SW480 (cell line): ENCODE results near the gene PMP22.
"Not testable (repeated sequence)": the region's sequence is repeated elsewhere in the genome, so short reads cannot be mapped to it uniquely, and the experiment has no call there.

Source experiments
- DNase-seq: peaks from one replicate; pipeline ENCODE4 v3.0.0-alpha.2; 2016; ENCODE audit warnings: low spot score

The PMP22 gene

DNA sequence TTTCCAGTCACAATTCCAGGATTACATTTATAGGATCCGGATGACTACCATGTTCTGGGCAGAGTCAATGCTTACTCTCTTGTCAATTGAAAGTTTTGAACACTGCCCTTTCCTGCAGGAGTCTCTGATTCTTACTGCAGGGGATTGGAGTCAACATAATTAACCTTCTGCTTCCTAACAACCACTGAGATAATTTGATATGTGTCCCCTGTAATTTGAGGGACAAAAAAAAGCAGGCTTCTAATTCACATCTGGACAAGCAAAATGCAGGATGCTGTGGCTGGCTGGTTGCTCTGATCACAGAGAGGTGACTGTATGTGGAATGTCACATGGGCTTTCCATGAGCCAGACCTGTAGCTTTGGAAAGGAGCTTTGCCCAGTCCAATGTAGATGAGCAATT is 54.9 kb downstream of the PMP22 start:
- DNase-seq, result no peak

DNA sequence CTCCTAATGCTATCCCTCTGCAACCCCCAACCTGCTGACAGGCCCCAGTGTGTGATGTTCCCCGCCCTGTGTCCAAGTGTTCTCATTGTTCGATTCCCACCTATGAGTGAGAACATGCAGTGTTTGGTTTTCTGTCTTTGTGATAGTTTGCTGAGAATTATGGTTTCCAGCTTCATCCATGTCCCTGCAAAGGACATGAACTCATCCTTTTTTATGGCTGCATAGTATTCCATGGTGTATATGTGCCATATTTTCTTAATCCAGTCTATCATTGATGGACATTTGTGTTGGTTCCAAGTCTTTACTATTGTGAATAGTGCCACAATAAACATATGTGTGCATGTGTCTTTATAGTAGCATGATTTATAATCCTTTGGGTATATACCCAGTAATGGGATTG is 62.1 kb downstream of the PMP22 start:
- DNase-seq, result not testable (repeated sequence)

DNA sequence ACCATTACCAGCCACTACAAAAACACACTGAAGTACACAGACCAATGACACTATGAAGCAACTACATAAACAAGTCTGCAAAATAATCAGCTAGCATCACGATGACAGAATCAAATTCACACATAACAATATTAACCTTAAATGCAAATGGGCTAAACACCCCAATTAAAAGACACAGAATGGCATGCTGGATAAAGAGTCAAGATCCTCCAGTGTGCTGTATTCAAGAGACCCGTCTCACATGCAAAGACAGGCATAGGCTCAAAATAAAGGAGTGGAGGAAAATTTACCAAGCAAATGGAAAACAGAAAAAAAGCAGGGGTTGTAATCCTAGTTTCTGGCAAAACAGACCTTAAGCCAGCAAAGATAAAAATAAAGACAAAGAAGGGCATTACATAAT is 64.6 kb downstream of the PMP22 start:
- not testable (repeated sequence) for DNase-seq

DNA sequence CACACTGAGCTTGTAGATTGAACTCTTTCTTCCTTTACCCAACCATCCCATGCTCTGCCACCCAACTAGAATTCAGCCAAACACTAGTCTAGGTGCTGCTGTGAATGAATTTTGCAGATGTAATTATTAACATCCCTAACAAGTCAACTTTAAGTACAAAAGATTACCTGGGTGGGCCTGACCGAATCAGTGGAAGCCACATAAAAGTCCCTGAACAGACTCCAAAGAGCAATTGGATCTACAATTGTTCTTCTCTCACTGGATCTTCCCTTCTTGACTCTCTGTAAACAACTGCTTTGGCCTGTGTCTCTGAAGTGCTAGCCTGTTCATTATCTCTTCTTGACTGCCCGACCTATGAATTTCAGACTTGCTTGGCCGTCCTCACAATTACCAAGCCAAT is 67.9 kb downstream of the PMP22 start:
- DNase-seq, result no peak

DNA sequence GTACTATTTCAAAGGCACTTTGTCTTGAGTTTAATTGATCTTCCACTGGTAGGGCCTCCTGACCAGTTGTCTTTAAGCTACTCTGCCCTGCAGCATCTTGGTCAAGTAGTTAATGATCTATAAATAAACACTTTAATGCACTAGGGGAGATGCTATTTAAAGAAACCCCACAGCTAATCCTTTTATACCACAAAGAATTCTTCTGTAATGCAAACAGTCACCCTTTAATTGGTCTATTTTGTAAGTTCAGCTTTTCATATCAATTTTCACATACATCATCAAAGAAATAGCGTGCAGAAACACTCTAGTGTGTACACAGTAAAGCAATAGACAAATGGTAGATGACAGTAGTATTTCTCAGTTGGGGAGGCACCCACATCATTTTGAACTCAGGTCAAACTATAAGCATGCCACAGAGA is 70.3 kb downstream of the PMP22 start:
- DNase-seq, result no peak

DNA sequence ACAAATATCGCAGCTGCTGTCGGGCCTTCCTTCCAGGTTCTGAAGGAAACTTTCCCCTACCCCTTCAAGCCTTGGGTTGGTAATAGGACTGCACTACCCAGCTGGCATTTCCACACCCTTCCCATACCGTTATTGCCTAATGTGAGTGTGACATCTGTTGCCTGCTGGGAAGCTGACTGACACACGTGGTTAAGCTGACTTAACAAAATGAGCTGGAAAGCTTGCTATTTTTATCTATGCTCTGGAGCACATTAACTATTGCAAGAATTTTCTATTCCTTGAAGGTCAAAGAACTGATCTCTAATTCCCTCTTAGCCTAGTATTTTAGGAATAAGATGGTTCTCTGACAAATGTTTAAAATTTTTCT is 79.5 kb downstream of the PMP22 start:
- no peak for DNase-seq

DNA sequence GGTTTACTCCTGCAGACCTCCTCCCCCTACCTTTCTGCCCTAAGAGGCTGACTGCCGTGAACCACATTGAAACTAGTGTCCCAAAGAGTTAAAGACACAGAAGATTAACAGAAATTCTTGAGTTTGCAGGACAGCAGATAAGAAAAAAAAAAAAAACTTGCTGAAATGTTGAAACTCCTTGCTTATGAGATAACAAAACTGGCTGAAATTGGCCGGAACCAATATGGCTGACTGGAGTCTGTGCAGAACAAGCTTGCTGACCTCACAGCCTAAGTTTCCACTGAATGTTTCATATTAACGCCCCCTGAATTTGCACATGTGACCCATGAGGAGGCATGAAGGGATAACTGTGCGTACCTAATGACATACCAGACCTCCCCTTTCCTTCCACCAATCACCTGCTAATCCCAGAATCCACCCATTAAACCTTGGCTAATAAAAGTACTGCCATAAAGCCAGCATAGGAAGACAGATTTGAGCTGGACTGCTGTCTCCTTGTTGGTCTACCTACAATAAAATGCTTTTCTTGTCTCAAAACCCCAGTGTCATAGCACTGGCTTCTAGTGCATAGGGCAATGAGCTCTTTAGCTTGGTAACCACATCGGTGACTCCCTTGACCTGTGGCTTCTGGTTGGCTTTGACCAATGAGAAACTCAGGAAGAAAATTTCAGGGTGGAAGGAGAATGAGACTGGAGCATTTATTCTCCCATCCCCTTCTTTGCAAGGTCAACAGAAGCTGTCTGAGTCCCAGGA is 80.1 kb downstream of the PMP22 start:
- no peak for DNase-seq

DNA sequence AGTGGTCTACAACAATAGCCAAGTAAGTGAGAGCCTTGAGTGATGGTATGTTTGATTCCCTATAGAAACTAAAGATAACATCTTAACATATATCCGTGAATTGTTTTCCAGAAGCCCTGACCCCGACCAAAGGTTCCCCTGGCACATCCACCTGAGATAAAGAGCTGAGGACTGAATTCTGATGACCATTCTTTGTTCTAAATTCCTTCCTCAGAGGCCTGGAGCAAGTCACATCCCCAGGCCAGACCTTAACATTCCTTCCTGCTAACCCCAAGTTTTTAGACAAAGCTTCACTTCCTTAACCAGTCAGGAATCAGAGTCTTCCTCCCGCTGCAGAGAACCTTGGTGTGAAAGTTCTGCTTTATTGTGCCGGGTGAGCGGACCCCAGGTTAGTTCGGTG is 83.3 kb downstream of the PMP22 start:
- no peak for DNase-seq

DNA sequence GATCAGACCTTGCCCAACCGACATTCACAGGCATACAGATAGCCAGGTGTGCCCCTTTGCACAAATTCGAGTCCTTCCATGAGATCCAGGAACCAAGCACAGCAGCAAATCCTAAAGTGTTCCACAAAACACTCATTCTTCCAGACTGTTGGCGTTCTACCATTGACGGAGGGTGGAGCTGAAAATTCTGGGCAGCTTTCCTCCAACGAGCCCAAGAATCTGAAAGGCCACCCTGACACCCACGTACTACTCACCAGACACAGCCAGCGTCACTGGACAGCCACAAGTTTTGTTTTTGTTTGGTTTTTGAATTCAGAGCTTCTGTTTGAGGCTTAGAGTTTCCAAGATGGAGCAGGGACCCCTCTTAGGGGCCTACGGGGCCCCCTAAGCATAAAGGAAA is 83.8 kb downstream of the PMP22 start:
- no peak for DNase-seq

DNA sequence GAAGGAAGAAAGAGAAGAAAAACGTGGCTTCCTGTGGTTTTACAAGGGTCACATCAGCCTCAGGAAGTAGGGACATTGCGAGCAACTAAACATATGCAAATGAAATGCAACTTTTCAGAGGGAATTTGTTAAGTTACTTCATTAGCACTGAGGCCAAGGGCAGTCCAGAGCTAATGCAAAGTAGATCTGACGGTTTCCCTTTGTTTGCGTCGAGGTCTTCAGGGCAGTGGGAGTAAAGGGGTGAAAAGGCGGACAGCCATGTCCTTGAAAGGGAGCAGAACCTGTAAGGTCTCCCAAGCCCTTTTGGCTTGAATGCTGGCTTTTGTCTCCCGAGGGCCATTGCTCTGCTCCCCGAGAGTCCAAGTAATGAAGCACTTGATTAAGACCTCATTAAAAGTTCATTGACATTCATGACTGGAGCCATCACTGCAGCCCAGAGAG is 85.0 kb downstream of the PMP22 start:
- DNase-seq, result no peak
